GM23338 (cell line): ENCODE results near the gene FAM229B. TPM values are rescaled to one million over a fixed set of nuclear protein-coding genes. Genes with fewer than 3 reads are reported as not detected.
"Not testable (repeated sequence)": the region's sequence is repeated elsewhere in the genome, so short reads cannot be mapped to it uniquely, and the experiment has no call there.

Experiments used
- ATAC-seq: fragments of 200-7000 bp; cut with Tn5 transposase; 3 replicates; pipeline ENCODE4 v1.9.1; 2020
- DNase-seq: peaks from one replicate; pipeline ENCODE4 v3.0.0-alpha.2; 2015; ENCODE audit warnings: low spot score
- H2AFZ ChIP-seq: fragments of 200-600 bp; sonication (generic); 2 replicates; pipeline ENCODE4 v1.8.0; 2016; ENCODE audit warnings: antibody characterized with exemption, mild to moderate bottlenecking, moderate library complexity
- H3F3A ChIP-seq: fragments of 200-600 bp; sonication (generic); replicated peaks from 2 replicates; pipeline ENCODE4 v1.8.0; 2017; ENCODE audit warnings: antibody characterized with exemption, mixed run types, low read depth
- H3K27ac ChIP-seq: fragments of 200-600 bp; sonication (generic); 2 replicates; pipeline ENCODE4 v1.6.1; 2016; ENCODE audit warnings: low read depth
- H3K27me3 ChIP-seq: fragments of 200-600 bp; sonication (generic); 2 replicates; pipeline ENCODE4 v1.8.0; 2016; ENCODE audit warnings: mild to moderate bottlenecking, mixed run types, moderate library complexity; ENCODE audit not compliant: insufficient read depth
- H3K36me3 ChIP-seq: fragments of 200-600 bp; sonication (generic); 2 replicates; pipeline ENCODE4 v1.8.0; 2016; ENCODE audit warnings: mild to moderate bottlenecking; ENCODE audit not compliant: insufficient read depth
- H3K4me1 ChIP-seq: fragments of 200-600 bp; sonication (generic); 2 replicates; pipeline ENCODE4 v1.8.0; 2016; ENCODE audit warnings: mild to moderate bottlenecking, moderate library complexity; ENCODE audit not compliant: insufficient read depth
- H3K4me2 ChIP-seq: fragments of 200-600 bp; sonication (generic); 2 replicates; pipeline ENCODE4 v1.7.1; 2017; ENCODE audit warnings: mixed run types
- H3K4me3 ChIP-seq: fragments of 200-600 bp; sonication (generic); 2 replicates; pipeline ENCODE4 v1.6.1; 2016; ENCODE audit warnings: mixed run types
- H3K79me2 ChIP-seq: fragments of 200-600 bp; sonication (generic); replicated peaks from 2 replicates; pipeline ENCODE4 v1.8.0; 2017; ENCODE audit warnings: mild to moderate bottlenecking; ENCODE audit not compliant: insufficient read depth
- H3K9me2 ChIP-seq: fragments of 200-600 bp; sonication (generic); 2 replicates; pipeline ENCODE4 v1.8.0; 2017; ENCODE audit not compliant: insufficient read depth
- H4K20me1 ChIP-seq: fragments of 200-600 bp; sonication (generic); replicated peaks from 2 replicates; pipeline ENCODE4 v1.8.0; 2017; ENCODE audit warnings: mild to moderate bottlenecking; ENCODE audit not compliant: insufficient read depth
- H3K27ac Mint-ChIP-seq: 2 replicates; pipeline ENCODE4 v1.8.0; 2020; ENCODE audit warnings: inconsistent platforms, mild to moderate bottlenecking, moderate library complexity, mixed read lengths
- H3K27me3 Mint-ChIP-seq: 3 replicates; pipeline ENCODE4 v1.8.0; 2022; ENCODE audit warnings: low read depth, mild to moderate bottlenecking, moderate library complexity, mixed read lengths, inconsistent platforms; ENCODE audit not compliant: insufficient read depth, poor library complexity
- H3K36me3 Mint-ChIP-seq: 3 replicates; pipeline ENCODE4 v1.8.0; 2021; ENCODE audit warnings: low read depth, mild to moderate bottlenecking, inconsistent platforms, moderate library complexity, mixed read lengths
- H3K4me1 Mint-ChIP-seq: 3 replicates; pipeline ENCODE4 v1.8.0; 2020; ENCODE audit warnings: mild to moderate bottlenecking, inconsistent platforms, mixed read lengths
- H3K4me3 Mint-ChIP-seq: 3 replicates; pipeline ENCODE4 v1.8.0; 2021; ENCODE audit warnings: moderate library complexity, mild to moderate bottlenecking, inconsistent platforms, mixed read lengths
- H3K9me3 Mint-ChIP-seq: 3 replicates; pipeline ENCODE4 v1.8.0; 2020; ENCODE audit warnings: moderate library complexity, mild to moderate bottlenecking, inconsistent platforms, mixed read lengths
- CTCF ChIP-seq, 2 experiments: fragments of 200-600 bp in 1 of 2; sonication (generic) in 1 of 2; conservative IDR thresholded peaks; 2 replicates each; pipeline versions ENCODE4 v1.5.1 to v1.6.1; 2016 to 2017; ENCODE audit warnings: antibody characterized with exemption in 2 of 2, low read depth in 2 of 2, mild to moderate bottlenecking in 2 of 2, moderate library complexity in 1 of 2
- EZH2 ChIP-seq: fragments of 200-600 bp; sonication (generic); IDR thresholded peaks from one replicate; pipeline ENCODE4 v1.8.0; 2017; ENCODE audit warnings: antibody characterized with exemption, mild to moderate bottlenecking, low read depth; ENCODE audit not compliant: unreplicated experiment
- EZH2phosphoT487 ChIP-seq: fragments of 200-600 bp; sonication (generic); IDR thresholded peaks from one replicate; pipeline ENCODE4 v1.8.1; 2018; ENCODE audit warnings: antibody characterized with exemption; ENCODE audit not compliant: unreplicated experiment
- JUNB ChIP-seq: IDR thresholded peaks from one replicate; pipeline ENCODE4 v1.6.1; 2016; ENCODE audit warnings: antibody characterized with exemption; ENCODE audit not compliant: unreplicated experiment
- NANOG ChIP-seq: IDR thresholded peaks from 2 replicates; pipeline ENCODE4 v1.6.1; 2016; ENCODE audit warnings: antibody characterized with exemption, borderline replicate concordance
- POLR2AphosphoS5 ChIP-seq: IDR thresholded peaks from 2 replicates; pipeline ENCODE4 v1.6.1; 2016; ENCODE audit warnings: antibody characterized with exemption, low read depth
- ZNF331 ChIP-seq: fragments of 250-450 bp; sonication (Bioruptor Pico); IDR thresholded peaks from 2 replicates; pipeline ENCODE4 v1.5.0; 2020; ENCODE audit warnings: low read depth, mild to moderate bottlenecking, moderate library complexity
- ZNF462 ChIP-seq: fragments of 250-450 bp; sonication (Bioruptor Pico); IDR thresholded peaks from 2 replicates; pipeline ENCODE4 v1.5.0; 2020; ENCODE audit warnings: mild to moderate bottlenecking, moderate library complexity
- polyA plus RNA-seq: library from polyadenylated mRNA; unstranded; fragments of >200 nt; fragmentation: Nextera tagmentation; extraction: Ambion mirVana; gene quantifications from 2 replicates; pipeline ENCODE4 v1.2.1, GENCODE V29; 2016
- total RNA-seq: library from RNA; depleted of rRNA; stranded (reverse); fragments of >200 nt; shearing (Covaris generic); gene quantifications from 2 replicates; pipeline ENCODE4 v1.2.3, GENCODE V29; 2014

FAM229B gene
- total and polyA plus RNA-seq, 2 experiments from 2014 or later: 4.4 to 32.9 TPM

DNA sequence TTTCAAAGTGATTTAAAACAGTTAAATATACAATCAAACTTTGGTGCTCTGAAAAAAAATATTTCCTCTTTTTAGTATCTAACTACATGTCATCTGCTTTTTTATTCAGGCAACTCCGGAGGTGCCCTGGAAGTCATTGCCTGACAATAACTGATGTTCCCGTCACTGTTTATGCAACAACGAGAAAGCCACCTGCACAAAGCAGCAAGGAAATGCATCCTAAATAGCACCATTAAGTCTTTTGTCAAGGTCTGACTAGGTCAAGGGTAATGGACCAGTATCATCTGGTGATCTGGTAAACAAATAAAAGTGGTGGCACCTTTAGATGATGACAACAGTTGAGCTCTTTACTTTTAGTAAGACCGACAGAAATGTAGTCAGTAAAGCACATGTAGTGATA is 13.2 kb downstream of the FAM229B start (continued):
- TF ChIP-seq POLR2AphosphoS5 (no peak), NANOG (peak; percentile 97)

- H3K27me3 ChIP-seq, H3K27ac ChIP-seq, H3K9me3 Mint-ChIP-seq, H3F3A ChIP-seq, H3K79me2 ChIP-seq, H3K4me3 Mint-ChIP-seq, H4K20me1 ChIP-seq, H3K9me2 ChIP-seq, H3K4me2 ChIP-seq, DNase-seq, H3K4me3 ChIP-seq, H3K27ac Mint-ChIP-seq, H2AFZ ChIP-seq, ATAC-seq, H3K36me3 Mint-ChIP-seq, H3K36me3 ChIP-seq, H3K27me3 Mint-ChIP-seq: not testable (repeated sequence)
- peaks cover 15% of the 10 kb centered on the region for H3K4me1 ChIP-seq
- H3K4me1 Mint-ChIP-seq: peaks cover 14% of the 10 kb centered on the region
These were observed 18.6 kb downstream of the FAM229B start for GRCh38 chr6:112106026-112106425.

DNA sequence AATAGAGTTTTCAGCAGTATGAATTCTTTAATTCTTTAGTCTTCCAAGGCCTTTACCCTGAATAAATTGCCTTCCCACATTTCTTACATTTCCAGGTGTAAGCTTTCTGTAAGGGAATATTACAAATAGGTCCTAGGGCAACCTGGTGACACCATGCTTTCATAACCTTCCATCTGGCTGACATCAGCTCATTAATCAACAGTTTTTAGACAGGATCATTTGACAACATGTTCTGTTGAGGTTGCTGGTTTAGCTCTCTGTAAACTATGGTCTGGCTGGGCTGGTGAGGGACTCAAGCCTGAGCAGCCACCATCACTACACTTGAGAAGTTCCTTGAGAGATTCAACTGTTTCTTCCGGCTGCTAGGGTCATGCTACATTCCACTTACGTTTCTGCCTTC is 19.2 kb downstream of the FAM229B start:
- Histone ChIP-seq H3K36me3 (no peaks in the 10 kb centered on the region), H3F3A (no peaks in the 10 kb centered on the region), H3K4me2 (no peak overlapping the region), H2AFZ (no peak overlapping the region), H3K27ac (no peak overlapping the region), H3K79me2 (no peaks in the 10 kb centered on the region), H4K20me1 (no peaks in the 10 kb centered on the region), H3K4me1 (peaks cover 10% of the 10 kb centered on the region), H3K27me3 (no peaks in the 10 kb centered on the region), H3K9me2 (peaks cover 5% of the 10 kb centered on the region), H3K4me3 (no peak overlapping the region)
- no peaks in the 10 kb centered on the region for H3K27me3 Mint-ChIP-seq
- H3K4me1 Mint-ChIP-seq: peaks cover 9% of the 10 kb centered on the region
- peaks cover 9% of the 10 kb centered on the region for H3K9me3 Mint-ChIP-seq
- no peak for TF ChIP-seq EZH2phosphoT487
- DNase-seq: no peak
- peaks cover 8% of the 10 kb centered on the region for H3K36me3 Mint-ChIP-seq
- H3K4me3 Mint-ChIP-seq: no peak overlapping the region
- ATAC-seq: no peak
- H3K27ac Mint-ChIP-seq: no peak overlapping the region

DNA sequence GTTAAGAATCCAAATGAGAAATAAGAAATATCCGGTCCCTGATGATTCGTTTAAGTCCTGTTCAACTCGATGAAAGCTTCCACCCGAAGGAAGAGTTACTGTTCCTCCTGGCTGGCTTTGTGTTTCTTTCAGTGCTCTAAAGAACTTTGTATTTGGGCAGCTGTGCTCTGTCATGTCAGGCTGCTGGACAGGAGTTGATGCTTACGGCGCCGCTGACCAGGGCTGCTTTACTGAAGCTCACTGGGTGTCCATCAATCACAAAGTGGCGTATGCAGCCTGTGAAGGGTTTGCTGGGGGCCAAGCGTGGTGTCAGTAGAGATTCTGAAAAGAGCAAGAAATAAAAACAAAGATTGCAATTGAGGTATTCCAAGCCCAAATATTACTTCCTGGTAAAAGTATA is 21.9 kb downstream of the FAM229B start:
- Mint-ChIP-seq H3K9me3 (peaks cover 9% of the 10 kb centered on the region), H3K27ac (no peak overlapping the region), H3K4me1 (no peaks in the 10 kb centered on the region), H3K27me3 (no peaks in the 10 kb centered on the region), H3K4me3 (no peak overlapping the region), H3K36me3 (peaks cover 5% of the 10 kb centered on the region)
- no peaks in the 10 kb centered on the region; the same call in 1 of the 2 replicates for H3K9me2 ChIP-seq
- H3K27ac ChIP-seq: no peak overlapping the region
- no peak for DNase-seq
- H3K4me1 ChIP-seq: no peaks in the 10 kb centered on the region
- H3F3A ChIP-seq: no peaks in the 10 kb centered on the region
- H3K4me2 ChIP-seq: no peak overlapping the region
- H3K36me3 ChIP-seq: no peaks in the 10 kb centered on the region
- H3K79me2 ChIP-seq: no peaks in the 10 kb centered on the region
- no peak overlapping the region for H3K4me3 ChIP-seq
- ATAC-seq: no peak
- no peaks in the 10 kb centered on the region for H4K20me1 ChIP-seq
- no peaks in the 10 kb centered on the region for H3K27me3 ChIP-seq
- H2AFZ ChIP-seq: peak overlapping the region; percentile 56; the same call in 1 of the 2 replicates
- TF ChIP-seq ZNF462 (CRISPR knock-in tag) (no peak), JUNB (no peak), ZNF331 (CRISPR knock-in tag) (no peak), EZH2 (no peak), CTCF (conservative IDR thresholded peaks at IDR 0.05; ENCODE audit: low read depth in 2 of 2) (no peak)
